MM.1S (cell line): ENCODE data around the gene LRRC75B.

Source experiments
- EZH2 ChIP-seq: fragments of 300-600 bp; sonication (generic); optimal IDR thresholded peaks from 2 replicates; pipeline ENCODE3; 2017; ENCODE audit warnings: low read depth, mild to moderate bottlenecking, antibody characterized with exemption, low read length, mixed read lengths
- TF ChIP-seq, protein P1 (sequence below): fragments of 300-600 bp; sonication (generic); IDR thresholded peaks from 2 replicates; pipeline ENCODE4 v1.5.1; 2016; ENCODE audit warnings: antibody characterized with exemption, low read length, mixed read lengths

DNA sequence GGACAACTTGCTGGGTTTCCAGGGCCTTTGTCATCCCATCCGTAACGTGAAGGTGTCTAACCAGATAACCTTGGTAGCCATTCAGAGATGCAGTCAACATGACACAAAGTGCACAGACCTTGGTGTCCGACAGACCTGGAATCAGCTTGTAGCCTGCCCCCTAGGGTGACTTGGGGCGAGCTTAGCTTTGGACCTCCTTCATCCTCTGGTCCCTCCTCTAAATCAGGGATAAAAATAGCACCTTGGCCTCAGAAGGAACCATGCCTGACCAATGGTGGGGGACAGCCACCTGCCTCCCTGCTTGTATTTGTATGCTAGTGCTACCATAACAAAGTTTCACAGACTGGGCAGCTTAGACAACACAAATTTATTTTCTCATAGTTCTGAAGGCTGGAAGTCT, 33.4 kb downstream of the LRRC75B start:
- TF ChIP-seq, protein P1, sequence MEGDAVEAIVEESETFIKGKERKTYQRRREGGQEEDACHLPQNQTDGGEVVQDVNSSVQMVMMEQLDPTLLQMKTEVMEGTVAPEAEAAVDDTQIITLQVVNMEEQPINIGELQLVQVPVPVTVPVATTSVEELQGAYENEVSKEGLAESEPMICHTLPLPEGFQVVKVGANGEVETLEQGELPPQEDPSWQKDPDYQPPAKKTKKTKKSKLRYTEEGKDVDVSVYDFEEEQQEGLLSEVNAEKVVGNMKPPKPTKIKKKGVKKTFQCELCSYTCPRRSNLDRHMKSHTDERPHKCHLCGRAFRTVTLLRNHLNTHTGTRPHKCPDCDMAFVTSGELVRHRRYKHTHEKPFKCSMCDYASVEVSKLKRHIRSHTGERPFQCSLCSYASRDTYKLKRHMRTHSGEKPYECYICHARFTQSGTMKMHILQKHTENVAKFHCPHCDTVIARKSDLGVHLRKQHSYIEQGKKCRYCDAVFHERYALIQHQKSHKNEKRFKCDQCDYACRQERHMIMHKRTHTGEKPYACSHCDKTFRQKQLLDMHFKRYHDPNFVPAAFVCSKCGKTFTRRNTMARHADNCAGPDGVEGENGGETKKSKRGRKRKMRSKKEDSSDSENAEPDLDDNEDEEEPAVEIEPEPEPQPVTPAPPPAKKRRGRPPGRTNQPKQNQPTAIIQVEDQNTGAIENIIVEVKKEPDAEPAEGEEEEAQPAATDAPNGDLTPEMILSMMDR: no peak
- TF ChIP-seq EZH2: no peak
